ENCODE measurements around the gene RABGGTB. TPM values are rescaled to one million over a fixed set of nuclear protein-coding genes. Genes with fewer than 3 reads are reported as not detected.
A peak's percentile ranks its signal among the peaks of the same experiment; 100 is the strongest.
"Not testable (repeated sequence)": the region's sequence is repeated elsewhere in the genome, so short reads cannot be mapped to it uniquely, and the experiment has no call there.

Gene RABGGTB
- 98.3 TPM for total RNA-seq

GRCh38 chr1:75785983-75786853 lies at the start of gene RABGGTB:
Gene RABGGTB, plus strand, starts transcription at chr1:75786256. Its CDS starts 16 bp downstream, at chr1:75786272.
- peak; percentile 99 for DNase-seq

DNA sequence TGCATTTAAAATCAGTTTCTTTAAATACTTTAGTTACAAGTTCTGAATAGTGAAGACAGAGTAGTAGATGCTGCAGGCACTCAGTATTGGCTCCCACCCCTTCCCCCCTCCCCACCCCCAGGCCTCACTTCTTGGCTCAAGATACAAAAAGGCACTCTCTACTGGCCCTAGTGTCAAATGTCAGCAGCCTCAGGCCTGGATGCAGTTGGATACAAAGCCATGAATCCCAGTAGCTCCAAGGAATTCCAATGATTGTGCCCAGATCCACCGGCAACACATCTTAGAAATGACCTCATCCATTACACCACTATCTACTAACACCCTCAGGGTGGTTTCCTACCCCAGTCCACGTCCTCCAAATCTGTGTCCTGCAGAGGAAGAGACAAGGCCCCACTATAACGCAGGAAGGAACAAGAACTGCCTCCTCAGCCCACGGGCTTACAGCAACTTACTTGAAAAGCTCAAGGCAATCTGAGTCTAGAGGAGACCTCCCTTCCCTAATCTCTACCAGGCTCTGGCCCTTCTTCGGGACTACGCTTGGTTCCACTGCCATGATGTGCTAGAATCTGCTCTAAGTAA lies 43.9 kb upstream of the RABGGTB start:
- no peak for DNase-seq

- no peak for DNase-seq
Measured at GRCh38 chr1:75745276-75745675, 40.8 kb upstream of the RABGGTB start.

- DNase-seq: not testable (repeated sequence)
Measured at GRCh38 chr1:75757210-75757609, 28.8 kb upstream of the RABGGTB start.

- not testable (repeated sequence) for DNase-seq
Measured at GRCh38 chr1:75758543-75758942, 27.5 kb upstream of the RABGGTB start.

DNA sequence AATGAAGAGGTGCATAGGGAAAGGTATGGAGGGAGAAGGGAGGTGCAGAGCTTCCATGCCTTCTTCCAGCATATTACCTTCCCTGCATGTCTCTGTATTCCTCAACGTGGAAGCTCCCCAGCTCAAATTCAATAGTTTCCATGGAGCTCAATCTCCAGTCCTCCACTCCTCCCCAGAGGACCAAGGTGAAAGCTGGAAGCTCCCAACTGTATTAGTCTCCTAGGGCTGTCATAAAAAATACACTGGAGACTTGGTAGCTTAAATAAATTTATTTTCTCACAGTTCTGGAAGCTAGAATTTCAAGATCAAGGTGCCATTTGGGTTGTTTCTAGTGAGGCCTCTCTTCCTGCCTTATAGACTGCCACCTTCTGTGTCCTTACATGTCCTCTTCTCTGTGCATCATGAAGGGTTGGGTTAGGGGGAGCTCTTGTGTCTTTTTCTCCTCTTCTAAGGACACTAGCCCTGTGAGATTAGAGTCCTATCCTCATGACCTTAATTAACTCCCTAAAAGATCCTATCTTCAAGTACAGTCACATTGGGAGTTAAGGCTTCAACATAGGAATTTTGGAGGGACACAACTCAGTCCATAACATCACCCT lies 21.9 kb upstream of the RABGGTB start:
- no peak for DNase-seq

DNA sequence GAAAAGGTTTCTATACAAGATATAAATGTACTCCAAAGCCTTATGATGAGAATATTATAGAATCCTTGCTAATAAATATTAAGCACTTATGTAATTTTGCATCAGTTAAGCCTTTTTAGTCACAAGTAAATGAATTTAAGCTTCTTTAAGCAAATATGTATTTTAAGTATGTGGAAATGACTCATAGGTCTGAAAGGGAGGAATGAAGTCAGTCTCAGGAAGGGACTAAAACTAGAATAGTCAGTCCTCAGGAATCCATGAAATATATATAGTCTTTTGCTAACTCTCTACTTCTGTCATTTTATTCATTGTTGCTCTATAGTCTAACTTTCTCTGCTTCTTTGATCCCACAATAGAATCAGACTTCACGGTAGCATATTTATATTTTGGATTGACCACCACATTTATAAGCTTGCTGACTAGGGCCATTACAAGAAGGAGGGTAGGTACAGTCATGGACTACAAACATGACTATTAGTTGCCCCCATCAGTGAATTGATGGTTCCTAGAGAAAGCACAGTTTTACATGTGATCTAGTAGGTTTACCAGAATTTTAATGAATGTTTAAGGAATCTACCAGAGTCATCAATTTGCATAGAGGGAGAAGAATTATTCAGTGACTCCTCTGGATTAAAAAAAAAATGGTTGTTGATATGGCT lies 20.2 kb upstream of the RABGGTB start:
- DNase-seq: no peak

GRCh38 chr1:75768016-75768415 lies 18.0 kb upstream of the RABGGTB start:
- DNase-seq: no peak

- no peak for DNase-seq
Measured at GRCh38 chr1:75770761-75771160, 15.3 kb upstream of the RABGGTB start.

GRCh38 chr1:75771978-75772377 lies 14.1 kb upstream of the RABGGTB start:
- no peak for DNase-seq

- DNase-seq: not testable (repeated sequence)
Measured at GRCh38 chr1:75777812-75778211, 8.2 kb upstream of the RABGGTB start.

DNA sequence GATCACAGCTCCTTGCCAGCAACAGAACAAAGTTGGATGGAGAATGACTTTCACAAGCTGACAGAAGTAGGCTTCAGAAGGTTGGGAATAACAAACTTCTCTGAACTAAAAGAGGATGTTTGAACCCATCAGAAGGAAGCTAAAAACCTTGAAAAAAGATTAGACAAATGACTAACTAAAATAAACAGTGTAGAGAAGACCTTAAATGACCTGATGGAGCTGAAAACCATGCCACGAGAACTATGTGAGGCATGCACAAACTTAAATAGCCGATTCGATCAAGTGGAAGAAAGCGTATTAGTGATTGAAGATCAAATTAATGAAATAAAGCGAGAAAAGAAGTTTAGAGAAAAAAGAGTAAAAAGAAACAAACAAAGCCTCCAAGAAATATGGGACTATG lies 7.4 kb upstream of the RABGGTB start:
- not testable (repeated sequence) for DNase-seq

- not testable (repeated sequence) for DNase-seq
Measured at GRCh38 chr1:75780183-75780582, 5.9 kb upstream of the RABGGTB start.

DNA sequence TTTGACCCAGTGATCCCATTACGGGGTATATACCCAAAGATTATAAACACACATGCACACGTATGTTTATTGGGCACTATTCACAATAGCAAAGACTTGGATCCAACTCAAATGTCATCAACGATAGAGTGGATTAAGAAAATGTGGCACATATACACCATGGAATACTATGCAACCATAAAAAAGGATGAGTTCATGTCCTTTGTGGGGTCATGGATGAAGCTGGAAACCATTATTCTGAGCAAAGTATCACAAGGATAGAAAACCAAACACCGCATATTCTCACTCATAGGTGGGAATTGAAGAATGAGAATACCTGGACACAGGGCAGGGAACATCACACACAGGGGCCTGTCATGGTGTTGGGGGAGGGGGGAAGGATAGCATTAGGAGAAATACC lies 2.1 kb upstream of the RABGGTB start:
- not testable (repeated sequence) for DNase-seq

- no peak for DNase-seq
Measured at GRCh38 chr1:75785320-75785982, 605 bp upstream of the RABGGTB start.

DNA sequence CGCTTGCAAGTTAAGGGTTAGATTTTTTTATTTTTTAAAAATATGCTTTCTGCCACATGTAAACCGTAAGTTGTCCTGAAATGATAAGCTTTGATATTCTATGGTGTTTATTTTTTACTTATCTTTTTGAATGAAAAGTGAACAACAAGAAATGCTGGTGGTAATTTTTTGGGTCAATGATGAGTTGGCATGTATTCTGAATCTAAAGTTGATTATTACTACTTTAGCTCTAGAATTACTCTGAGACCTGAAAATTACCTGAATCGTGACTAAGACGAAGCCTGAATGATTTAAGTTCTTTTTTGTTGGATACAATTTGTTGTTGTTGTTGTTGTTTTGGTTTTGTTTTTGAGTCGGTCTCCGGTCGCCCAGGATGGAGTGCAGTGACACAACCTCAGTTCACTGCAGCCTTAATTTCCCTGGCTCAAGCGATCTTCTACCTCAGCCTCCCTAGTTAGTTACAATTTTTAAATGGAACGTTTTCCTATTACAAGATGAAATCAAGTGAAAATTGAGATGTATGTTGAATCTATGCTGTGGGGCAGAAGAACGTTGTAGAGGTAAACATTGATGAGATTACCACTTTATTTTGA lies 941 bp downstream of the RABGGTB start:
- DNase-seq: no peak

- DNase-seq: no peak
Measured at GRCh38 chr1:75787524-75787923, 1.5 kb downstream of the RABGGTB start.

DNA sequence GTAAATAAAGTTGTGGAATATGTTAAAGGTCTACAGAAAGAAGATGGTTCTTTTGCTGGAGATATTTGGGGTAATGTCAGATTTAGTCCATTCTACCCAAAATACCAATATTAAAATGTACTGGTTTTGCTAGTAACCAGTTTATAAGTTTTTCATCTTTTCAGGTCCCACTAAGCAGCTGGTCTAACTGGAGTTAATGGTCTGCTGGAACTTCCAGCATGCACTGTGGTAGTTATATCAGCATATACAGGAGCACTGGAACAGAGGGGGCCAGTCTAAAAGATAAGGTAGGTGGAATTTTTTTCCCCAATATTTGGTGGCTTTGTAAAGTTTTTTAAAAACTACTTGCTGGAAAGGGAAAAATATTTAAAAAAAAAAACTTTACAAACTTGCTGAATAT lies 3.9 kb downstream of the RABGGTB start:
- no peak for DNase-seq

DNA sequence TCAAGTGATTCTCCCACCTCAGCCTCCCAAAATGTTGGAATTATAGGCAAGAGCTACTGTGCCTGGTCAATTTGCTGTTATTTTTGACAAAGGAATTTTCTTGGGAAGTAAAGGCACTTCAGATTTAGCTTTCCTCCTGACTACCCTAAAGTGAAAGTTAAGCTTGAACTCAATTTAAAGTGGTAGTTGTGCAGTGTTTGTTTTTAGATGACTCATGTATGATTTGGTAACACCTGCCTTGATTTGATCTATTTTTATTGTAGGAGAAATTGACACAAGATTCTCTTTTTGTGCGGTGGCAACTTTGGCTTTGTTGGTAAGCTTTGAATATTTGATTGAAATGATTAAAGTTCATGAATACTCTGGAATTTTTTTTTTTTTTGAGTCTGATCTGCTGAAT lies 5.0 kb downstream of the RABGGTB start:
- DNase-seq: no peak

DNA sequence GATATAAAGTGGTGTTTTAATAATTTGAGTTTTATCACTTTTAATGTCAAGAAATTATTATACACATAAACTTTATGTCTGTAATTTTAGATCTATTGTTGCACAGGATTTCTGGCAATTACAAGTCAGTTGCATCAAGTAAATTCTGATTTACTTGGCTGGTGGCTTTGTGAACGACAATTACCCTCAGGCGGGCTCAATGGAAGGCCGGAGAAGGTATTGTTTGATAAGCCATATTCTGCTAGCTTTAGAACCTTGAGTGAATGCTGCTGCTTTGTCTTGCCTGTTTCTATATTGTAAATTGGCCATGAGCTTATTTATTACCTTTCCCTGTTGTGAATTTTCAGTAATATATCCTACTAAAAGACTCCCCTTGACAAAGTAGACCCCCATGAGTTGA lies 6.0 kb downstream of the RABGGTB start:
- DNase-seq: no peak

DNA sequence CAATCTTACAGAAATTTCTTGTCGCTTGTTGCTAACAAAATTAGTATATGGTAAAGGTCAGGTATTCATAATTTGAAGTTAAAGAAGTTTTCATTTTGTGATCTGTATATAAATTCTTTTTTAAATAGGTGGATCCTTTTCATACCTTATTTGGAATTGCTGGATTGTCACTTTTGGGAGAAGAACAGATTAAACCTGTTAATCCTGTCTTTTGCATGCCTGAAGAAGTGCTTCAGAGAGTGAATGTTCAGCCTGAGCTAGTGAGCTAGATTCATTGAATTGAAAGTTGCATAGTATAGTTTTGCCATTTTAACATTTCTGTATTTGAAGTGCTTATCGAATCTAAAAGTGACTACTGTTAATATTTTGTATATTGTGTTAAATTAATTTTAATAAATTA lies 8.3 kb downstream of the RABGGTB start:
- DNase-seq: no peak

DNA sequence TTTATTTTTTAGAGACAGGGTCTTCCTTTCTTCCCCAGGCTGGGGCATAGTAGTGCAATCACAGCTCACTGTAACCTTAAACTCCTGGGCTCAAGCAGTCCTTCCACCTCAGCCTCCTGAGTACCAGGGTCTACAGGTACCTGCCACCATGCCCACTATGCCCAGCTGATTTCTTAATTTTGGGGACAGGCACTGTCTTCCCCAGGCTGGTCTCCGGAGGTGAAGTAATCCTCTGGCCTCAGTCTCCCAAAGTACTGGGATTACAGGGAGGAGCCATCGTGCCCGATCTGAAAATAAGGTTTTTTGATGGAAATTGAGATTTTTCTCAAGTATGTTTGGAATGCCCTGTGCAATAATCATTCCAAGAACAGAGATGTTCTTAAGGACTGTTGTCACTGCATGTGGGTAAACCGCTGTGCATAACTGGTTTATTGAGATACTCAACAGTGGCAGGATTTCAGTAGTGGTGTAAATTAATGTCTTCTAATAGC lies 9.7 kb downstream of the RABGGTB start:
- no peak for DNase-seq

All from tongue (tissue), 2 donors.